Lower lobe of right lung (tissue), 2 donors: ENCODE measurements around the gene OR2F2. TPM values are rescaled to one million over a fixed set of nuclear protein-coding genes. Genes with fewer than 3 reads are reported as not detected.

Source experiments
- ATAC-seq, 2 donors: fragments of 200-7000 bp; cut with Tn5 transposase; one replicate each; pipeline ENCODE4 v1.9.1; 2020 to 2022; ENCODE audit warnings: mild to moderate bottlenecking in 2 of 2, moderate library complexity in 2 of 2
- DNase-seq: peaks from one replicate; pipeline ENCODE4 v3.0.0-alpha.2; 2020
- H3K27ac ChIP-seq: fragments of 200-600 bp; one replicate; pipeline ENCODE4 v1.8.0; 2022
- H3K27me3 ChIP-seq: fragments of 200-600 bp; one replicate; pipeline ENCODE4 v1.8.0; 2022; ENCODE audit warnings: low read depth
- H3K36me3 ChIP-seq: fragments of 200-600 bp; one replicate; pipeline ENCODE4 v1.8.0; 2022; ENCODE audit warnings: mild to moderate bottlenecking
- H3K4me1 ChIP-seq: fragments of 200-600 bp; one replicate; pipeline ENCODE4 v1.8.0; 2022
- H3K4me3 ChIP-seq: fragments of 200-600 bp; one replicate; pipeline ENCODE4 v1.8.0; 2022; ENCODE audit warnings: mild to moderate bottlenecking
- H3K9me3 ChIP-seq: fragments of 200-600 bp; one replicate; pipeline ENCODE4 v1.8.0; 2022
- intact Hi-C: fragments of 100-400 bp; cut with DNase I; formaldehyde crosslinking; loops from one replicate; pipeline ENCODE4 v1.11.0; 2022
- total RNA-seq: library from RNA; stranded (reverse); fragmentation: NEBNext Ultra II Directional; extraction: Animal tissue kit (Norgen Biotek cat#: 25700); gene quantifications from one replicate; pipeline ENCODE4 v1.2.1, GENCODE V29; 2021
- TF ChIP-seq, protein P1 (sequence below): fragments of 200-600 bp; IDR thresholded peaks from one replicate; pipeline ENCODE4 v1.8.0; 2022; ENCODE audit warnings: antibody characterized with exemption, mild to moderate bottlenecking
- donor health status: DM: no; HTN: yes; CAD: no; lungs with severe emphysema.

The OR2F2 gene
- total RNA-seq, 1 donor from 2014 or later, result not detected

DNA sequence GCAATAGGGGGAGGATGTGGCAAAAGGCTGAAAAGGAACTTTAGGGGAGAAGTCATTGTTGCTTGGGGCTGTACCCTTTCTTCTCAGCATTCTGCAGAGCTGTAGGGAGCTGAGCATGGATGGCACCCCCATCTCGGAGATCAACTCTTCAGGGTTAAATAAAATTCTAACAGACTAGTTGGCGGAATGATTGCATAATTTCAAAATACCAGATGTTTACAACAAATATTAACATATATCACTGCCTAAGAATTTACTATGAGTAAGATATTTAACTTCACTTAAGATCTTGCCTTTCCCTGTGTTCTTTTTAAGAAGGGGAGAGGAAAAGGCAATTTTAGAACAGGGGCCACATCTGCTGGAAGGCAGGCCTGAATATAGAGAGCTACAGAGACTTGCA, 19.1 kb downstream of the OR2F2 start:
- intact Hi-C loops, result no loop called here
- no peaks in the 10 kb centered on the region for H3K36me3 ChIP-seq
- no peak overlapping the region for H3K27ac ChIP-seq
- H3K27me3 ChIP-seq, result peaks cover 3% of the 10 kb centered on the region
- ATAC-seq (no peak), DNase-seq (no peak)
- no peaks in the 10 kb centered on the region for H3K9me3 ChIP-seq
- no peaks in the 10 kb centered on the region for H3K4me1 ChIP-seq
- TF ChIP-seq, protein P1, sequence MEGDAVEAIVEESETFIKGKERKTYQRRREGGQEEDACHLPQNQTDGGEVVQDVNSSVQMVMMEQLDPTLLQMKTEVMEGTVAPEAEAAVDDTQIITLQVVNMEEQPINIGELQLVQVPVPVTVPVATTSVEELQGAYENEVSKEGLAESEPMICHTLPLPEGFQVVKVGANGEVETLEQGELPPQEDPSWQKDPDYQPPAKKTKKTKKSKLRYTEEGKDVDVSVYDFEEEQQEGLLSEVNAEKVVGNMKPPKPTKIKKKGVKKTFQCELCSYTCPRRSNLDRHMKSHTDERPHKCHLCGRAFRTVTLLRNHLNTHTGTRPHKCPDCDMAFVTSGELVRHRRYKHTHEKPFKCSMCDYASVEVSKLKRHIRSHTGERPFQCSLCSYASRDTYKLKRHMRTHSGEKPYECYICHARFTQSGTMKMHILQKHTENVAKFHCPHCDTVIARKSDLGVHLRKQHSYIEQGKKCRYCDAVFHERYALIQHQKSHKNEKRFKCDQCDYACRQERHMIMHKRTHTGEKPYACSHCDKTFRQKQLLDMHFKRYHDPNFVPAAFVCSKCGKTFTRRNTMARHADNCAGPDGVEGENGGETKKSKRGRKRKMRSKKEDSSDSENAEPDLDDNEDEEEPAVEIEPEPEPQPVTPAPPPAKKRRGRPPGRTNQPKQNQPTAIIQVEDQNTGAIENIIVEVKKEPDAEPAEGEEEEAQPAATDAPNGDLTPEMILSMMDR, result no peak
- no peak overlapping the region for H3K4me3 ChIP-seq

GRCh38 chr7:143954544-143954943, 19.5 kb downstream of the OR2F2 start, which contains the start of gene OR2F1:
Gene OR2F1 (plus strand): TSS chr7:143954844. CDS start chr7:143959971, 5,127 bp downstream.
- no peak for ATAC-seq
- Histone ChIP-seq H3K4me3 (no peak within 1 kb of the TSS), H3K36me3 (no peaks in the 10 kb centered on the region), H3K9me3 (no peaks in the 10 kb centered on the region), H3K27ac (no peak within 1 kb of the TSS), H3K4me1 (no peaks in the 10 kb centered on the region), H3K27me3 (peaks cover 3% of the 10 kb centered on the region)
- intact Hi-C loops, result no loop called here
- no peak for DNase-seq
- TF ChIP-seq, protein P1, result no peak

- intact Hi-C loops, result no loop called here
- H3K9me3 ChIP-seq, result no peaks in the 10 kb centered on the region
- TF ChIP-seq, protein P1, result no peak
- no peak overlapping the region for H3K4me3 ChIP-seq
- H3K36me3 ChIP-seq, result no peaks in the 10 kb centered on the region
- ATAC-seq (no peak), DNase-seq (no peak)
- peaks cover 3% of the 10 kb centered on the region for H3K27me3 ChIP-seq
- no peak overlapping the region for H3K27ac ChIP-seq
- H3K4me1 ChIP-seq, result no peaks in the 10 kb centered on the region
These were observed 23.7 kb downstream of the OR2F2 start for GRCh38 chr7:143958781-143959180.

DNA sequence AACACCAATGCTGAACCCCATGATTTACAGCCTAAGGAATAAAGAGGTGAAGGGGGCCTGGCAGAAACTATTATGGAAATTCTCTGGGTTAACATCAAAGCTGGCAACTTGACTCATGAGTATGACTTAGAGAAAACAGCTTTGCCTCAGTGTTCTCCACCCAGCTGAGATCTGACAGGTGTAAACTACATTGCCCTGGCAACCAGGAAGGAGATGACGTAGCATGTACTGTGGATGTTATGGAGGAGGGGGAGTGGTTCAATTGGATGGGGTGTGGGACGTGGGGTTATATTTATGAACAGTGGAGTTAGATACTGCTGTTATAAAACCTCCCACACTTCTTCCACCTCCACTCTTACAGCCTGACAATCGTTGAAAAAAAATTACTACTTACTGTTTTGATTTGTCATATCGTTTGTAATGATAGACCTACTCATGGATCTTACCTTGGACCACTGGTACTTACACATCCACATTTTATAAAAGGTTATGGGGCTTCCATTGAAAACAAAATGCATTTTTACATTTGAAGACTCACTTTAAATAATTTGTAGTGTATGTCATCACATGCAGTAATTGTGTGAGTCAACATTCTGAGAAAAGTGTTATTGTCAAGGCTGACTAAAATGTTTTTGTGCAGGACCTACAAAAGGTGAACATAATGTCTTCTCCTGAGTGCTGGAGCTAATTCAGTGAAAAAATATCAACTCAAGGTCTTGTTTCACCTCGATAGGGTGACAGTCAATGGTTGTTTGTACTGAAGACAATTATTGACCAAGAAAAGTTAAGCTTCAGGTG, 26.0 kb downstream of the OR2F2 start:
- ATAC-seq (no peak), DNase-seq (no peak)
- Histone ChIP-seq H3K27me3 (no peaks in the 10 kb centered on the region), H3K4me3 (no peak overlapping the region), H3K9me3 (no peaks in the 10 kb centered on the region), H3K27ac (no peak overlapping the region), H3K36me3 (no peaks in the 10 kb centered on the region), H3K4me1 (no peaks in the 10 kb centered on the region)
- intact Hi-C loops, result no loop called here
- TF ChIP-seq, protein P1, result no peak

DNA sequence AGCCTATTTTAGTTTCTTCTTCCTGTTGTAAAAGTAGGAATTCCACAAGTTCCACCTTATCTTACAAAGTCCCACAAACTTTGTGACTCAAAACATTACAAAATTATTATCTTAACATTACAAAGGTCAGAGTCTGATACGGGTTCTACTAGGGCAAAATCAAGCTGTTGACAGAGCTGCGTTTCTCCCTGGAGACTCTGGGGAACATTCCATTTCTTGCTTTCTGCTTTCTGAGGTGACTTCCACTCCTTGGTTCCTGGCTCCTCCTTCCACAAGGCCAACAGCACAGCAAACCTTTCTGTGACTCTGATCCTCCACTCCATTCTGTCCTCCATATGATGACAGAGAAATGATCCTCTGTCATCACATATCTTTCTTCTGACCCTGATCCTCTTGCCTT, 30.2 kb downstream of the OR2F2 start:
- intact Hi-C loops, result no loop called here
- no peak overlapping the region for H3K27ac ChIP-seq
- no peak for ATAC-seq

More for the DNA sequence above, 30.2 kb downstream of the OR2F2 start:
- H3K4me3 ChIP-seq, result no peak overlapping the region
- no peaks in the 10 kb centered on the region for H3K4me1 ChIP-seq
- no peaks in the 10 kb centered on the region for H3K9me3 ChIP-seq
- TF ChIP-seq, protein P1, result no peak
- no peaks in the 10 kb centered on the region for H3K36me3 ChIP-seq
- DNase-seq, result no peak
- H3K27me3 ChIP-seq, result no peaks in the 10 kb centered on the region
